ENCODE data around the gene KLHL2. TPM values are rescaled to one million over a fixed set of nuclear protein-coding genes. Genes with fewer than 3 reads are reported as not detected.
"Not testable (repeated sequence)": the region's sequence is repeated elsewhere in the genome, so short reads cannot be mapped to it uniquely, and the experiment has no call there.

Gene KLHL2
- total RNA-seq, 1 donor from 2014 or later, result 14.1 TPM

DNA sequence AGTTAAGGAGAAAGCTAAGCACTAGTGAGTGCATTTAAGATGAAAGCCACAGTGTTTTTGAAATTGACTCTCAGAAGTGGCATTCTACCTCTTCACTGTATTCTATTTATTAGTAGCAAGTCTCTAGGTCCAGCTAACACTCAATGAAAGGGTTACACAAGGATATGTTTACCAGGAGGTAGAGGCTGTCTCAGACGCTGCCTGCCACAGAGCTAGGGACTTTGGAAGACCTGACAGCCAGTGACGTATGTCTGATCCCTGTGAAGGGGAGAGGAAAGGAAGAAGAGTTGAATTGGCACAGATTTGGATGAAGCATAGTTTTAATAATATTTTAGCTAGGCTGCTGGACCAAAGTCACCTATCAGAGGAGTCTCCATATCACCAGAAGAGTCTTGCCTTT, 36.5 kb upstream of the KLHL2 start:
- DNase-seq (ENCODE audit: extremely low spot score, unreplicated experiment), result no peak
- Mint-ChIP-seq H3K27me3 (no peaks in the 10 kb centered on the region), H3K9me3 (peaks cover 6% of the 10 kb centered on the region), H3K4me1 (ENCODE audit: unreplicated experiment) (no peaks in the 10 kb centered on the region), H3K36me3 (no peaks in the 10 kb centered on the region), H3K4me3 (no peak overlapping the region), H3K27ac (no peak overlapping the region)
- TF ChIP-seq, protein P1, sequence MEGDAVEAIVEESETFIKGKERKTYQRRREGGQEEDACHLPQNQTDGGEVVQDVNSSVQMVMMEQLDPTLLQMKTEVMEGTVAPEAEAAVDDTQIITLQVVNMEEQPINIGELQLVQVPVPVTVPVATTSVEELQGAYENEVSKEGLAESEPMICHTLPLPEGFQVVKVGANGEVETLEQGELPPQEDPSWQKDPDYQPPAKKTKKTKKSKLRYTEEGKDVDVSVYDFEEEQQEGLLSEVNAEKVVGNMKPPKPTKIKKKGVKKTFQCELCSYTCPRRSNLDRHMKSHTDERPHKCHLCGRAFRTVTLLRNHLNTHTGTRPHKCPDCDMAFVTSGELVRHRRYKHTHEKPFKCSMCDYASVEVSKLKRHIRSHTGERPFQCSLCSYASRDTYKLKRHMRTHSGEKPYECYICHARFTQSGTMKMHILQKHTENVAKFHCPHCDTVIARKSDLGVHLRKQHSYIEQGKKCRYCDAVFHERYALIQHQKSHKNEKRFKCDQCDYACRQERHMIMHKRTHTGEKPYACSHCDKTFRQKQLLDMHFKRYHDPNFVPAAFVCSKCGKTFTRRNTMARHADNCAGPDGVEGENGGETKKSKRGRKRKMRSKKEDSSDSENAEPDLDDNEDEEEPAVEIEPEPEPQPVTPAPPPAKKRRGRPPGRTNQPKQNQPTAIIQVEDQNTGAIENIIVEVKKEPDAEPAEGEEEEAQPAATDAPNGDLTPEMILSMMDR (conservative IDR thresholded peaks at IDR 0.05), result no peak

- not testable (repeated sequence) for H3K27ac Mint-ChIP-seq; H3K9me3 Mint-ChIP-seq; H3K27me3 Mint-ChIP-seq; H3K4me3 Mint-ChIP-seq; H3K4me1 Mint-ChIP-seq (ENCODE audit: unreplicated experiment); H3K36me3 Mint-ChIP-seq; DNase-seq (ENCODE audit: extremely low spot score, unreplicated experiment)
These were observed 31.9 kb upstream of the KLHL2 start for GRCh38 chr4:165175470-165175869.

DNA sequence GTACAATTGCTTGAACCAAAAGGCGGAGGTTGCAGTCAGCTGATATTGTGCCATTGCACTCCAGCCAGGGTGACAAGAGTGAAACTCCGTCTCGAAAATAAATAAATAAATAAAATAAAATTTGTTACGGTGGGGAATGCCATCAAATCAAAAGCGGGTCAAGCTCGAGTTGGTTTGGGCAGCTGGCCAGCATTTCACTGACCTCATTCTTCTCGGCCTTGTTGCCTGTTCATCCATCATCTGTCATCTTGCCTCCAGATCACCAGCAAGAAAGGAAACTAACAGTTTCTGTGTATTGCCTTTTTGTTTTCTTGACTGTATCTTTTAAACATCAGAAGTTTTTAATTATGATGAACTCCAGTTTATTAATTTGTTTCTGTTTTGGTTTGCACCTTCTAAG, 31.5 kb upstream of the KLHL2 start:
- H3K36me3 Mint-ChIP-seq, result no peaks in the 10 kb centered on the region
- TF ChIP-seq, protein P1 (conservative IDR thresholded peaks at IDR 0.05), result no peak

GRCh38 chr4:165177725-165178666, 29.4 kb upstream of the KLHL2 start:
- H3K27me3 Mint-ChIP-seq, result no peaks in the 10 kb centered on the region
- H3K4me1 Mint-ChIP-seq (ENCODE audit: unreplicated experiment), result peaks cover 8% of the 10 kb centered on the region
- H3K9me3 Mint-ChIP-seq, result peaks cover 6% of the 10 kb centered on the region
- TF ChIP-seq, protein P1 (conservative IDR thresholded peaks at IDR 0.05), result no peak
- H3K27ac Mint-ChIP-seq, result no peak overlapping the region
- H3K4me3 Mint-ChIP-seq, result no peak overlapping the region
- no peaks in the 10 kb centered on the region for H3K36me3 Mint-ChIP-seq
- DNase-seq (ENCODE audit: extremely low spot score, unreplicated experiment), result no peak

More for the DNA sequence above, 31.5 kb upstream of the KLHL2 start:
- peaks cover 8% of the 10 kb centered on the region for H3K4me1 Mint-ChIP-seq (ENCODE audit: unreplicated experiment)
- no peak overlapping the region for H3K4me3 Mint-ChIP-seq
- no peak for DNase-seq (ENCODE audit: extremely low spot score, unreplicated experiment)
- H3K9me3 Mint-ChIP-seq, result peaks cover 6% of the 10 kb centered on the region
- no peaks in the 10 kb centered on the region for H3K27me3 Mint-ChIP-seq
- no peak overlapping the region for H3K27ac Mint-ChIP-seq

DNA sequence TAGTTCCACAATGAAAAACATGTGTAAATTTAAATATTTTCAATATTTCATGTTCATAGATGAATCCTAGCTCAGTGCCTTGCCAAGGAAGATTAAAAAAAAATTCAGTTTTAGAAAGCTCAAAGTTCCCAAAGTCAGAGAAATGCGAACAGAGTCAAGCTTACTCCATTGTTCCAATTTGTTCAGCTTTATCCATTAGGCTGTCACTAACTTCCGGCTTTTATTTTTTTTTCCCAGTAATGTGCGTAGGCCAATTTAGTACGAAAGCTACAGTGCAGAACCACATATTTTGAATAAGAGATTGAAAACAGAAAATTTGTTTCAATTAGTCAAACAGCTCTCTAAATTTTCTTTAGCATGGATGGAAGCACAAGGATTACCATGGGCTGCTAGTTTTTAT, 23.1 kb upstream of the KLHL2 start:
- DNase-seq (ENCODE audit: extremely low spot score, unreplicated experiment), result no peak
- Mint-ChIP-seq H3K27me3 (no peaks in the 10 kb centered on the region), H3K9me3 (peaks cover 6% of the 10 kb centered on the region), H3K4me1 (ENCODE audit: unreplicated experiment) (no peaks in the 10 kb centered on the region), H3K4me3 (no peak overlapping the region), H3K36me3 (no peaks in the 10 kb centered on the region), H3K27ac (no peak overlapping the region)
- TF ChIP-seq, protein P1 (conservative IDR thresholded peaks at IDR 0.05), result no peak

DNA sequence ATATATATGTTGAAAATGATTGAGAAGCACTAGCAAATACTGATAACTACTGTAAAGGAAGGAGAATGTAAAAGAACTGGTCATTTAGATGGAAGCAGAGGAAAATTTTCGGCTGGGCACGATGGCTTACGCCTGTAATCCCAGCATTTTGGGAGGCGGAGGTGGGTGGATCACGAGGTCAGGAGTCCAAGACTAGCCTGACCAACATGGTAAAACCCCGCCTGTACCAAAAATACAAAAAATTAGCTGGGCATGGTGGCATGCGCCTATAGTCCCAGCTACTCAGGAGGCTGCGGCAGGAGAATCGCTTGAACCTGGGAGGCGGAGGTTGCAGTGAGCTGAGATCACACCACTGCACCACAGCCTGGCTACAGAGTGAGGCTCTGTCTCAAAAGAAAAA, 22.4 kb upstream of the KLHL2 start:
- H3K27me3 Mint-ChIP-seq; H3K4me1 Mint-ChIP-seq (ENCODE audit: unreplicated experiment); H3K27ac Mint-ChIP-seq; DNase-seq (ENCODE audit: extremely low spot score, unreplicated experiment); H3K36me3 Mint-ChIP-seq; H3K9me3 Mint-ChIP-seq; H3K4me3 Mint-ChIP-seq: not testable (repeated sequence)
